Fibroblast of lung (primary cell): ENCODE measurements around the gene PLEKHG4B. TPM values are rescaled to one million over a fixed set of nuclear protein-coding genes. Genes with fewer than 3 reads are reported as not detected.

Source experiments
- DNase-seq, 2 donors: peaks; one replicate each; pipeline versions ENCODE4 v3.0.0 to v3.0.0-alpha.2; 2010; ENCODE audit warnings: low read depth in 2 of 2
- H2AFZ ChIP-seq: 2 replicates; pipeline ENCODE4 v1.5.1; 2012; ENCODE audit warnings: low read length, control low read depth, inconsistent platforms
- H3K27ac ChIP-seq: 2 replicates; pipeline ENCODE4 v1.5.1; 2011; ENCODE audit warnings: low read length, control low read depth; ENCODE audit not compliant: insufficient read depth
- H3K27me3 ChIP-seq: 2 replicates; pipeline ENCODE4 v1.5.1; 2011; ENCODE audit warnings: mild to moderate bottlenecking, low read length; ENCODE audit not compliant: control insufficient read depth, insufficient read depth
- H3K36me3 ChIP-seq: 2 replicates; pipeline ENCODE4 v1.5.1; 2011; ENCODE audit warnings: low read length; ENCODE audit not compliant: control insufficient read depth, insufficient read depth
- H3K4me1 ChIP-seq: 2 replicates; pipeline ENCODE4 v1.5.1; 2011; ENCODE audit warnings: low read length; ENCODE audit not compliant: control insufficient read depth, insufficient read depth; ENCODE audit errors: extremely low read depth
- H3K4me2 ChIP-seq: 2 replicates; pipeline ENCODE4 v1.5.1; 2011; ENCODE audit warnings: low read length, control low read depth; ENCODE audit not compliant: insufficient read depth; ENCODE audit errors: extremely low read depth
- H3K4me3 ChIP-seq, 4 experiments: fragments of 200-600 bp in 1 of 4; sonication (generic) in 1 of 4; replicated peaks in 1 of 4; 2 replicates each; pipeline ENCODE4 v1.5.1; 2011 to 2016; ENCODE audit warnings: low read length in 4 of 4, low read depth in 3 of 4, mild to moderate bottlenecking in 3 of 4, control low read depth in 2 of 4, inconsistent platforms in 1 of 4, mixed read lengths in 1 of 4; ENCODE audit not compliant: insufficient read depth in 1 of 4; ENCODE audit errors: control extremely low read depth in 1 of 4
- H3K79me2 ChIP-seq: 2 replicates; pipeline ENCODE4 v1.5.1; 2012; ENCODE audit warnings: mild to moderate bottlenecking, low read length, inconsistent platforms; ENCODE audit not compliant: control insufficient read depth, insufficient read depth
- H3K9ac ChIP-seq: 2 replicates; pipeline ENCODE4 v1.5.1; 2011; ENCODE audit warnings: mild to moderate bottlenecking, low read length, control low read depth; ENCODE audit not compliant: insufficient read depth
- H3K9me3 ChIP-seq: 2 replicates; pipeline ENCODE4 v1.5.1; 2012; ENCODE audit warnings: low read depth, low read length; ENCODE audit not compliant: control insufficient read depth, insufficient read depth
- H4K20me1 ChIP-seq: 2 replicates; pipeline ENCODE4 v1.5.1; 2011; ENCODE audit warnings: low read length; ENCODE audit not compliant: control insufficient read depth, insufficient read depth; ENCODE audit errors: extremely low read depth
- EZH2 ChIP-seq: IDR thresholded peaks from 2 replicates; pipeline ENCODE4 v1.5.1; 2012; ENCODE audit warnings: low read length, control low read depth, mild to moderate bottlenecking; ENCODE audit errors: missing control alignments
- polyA plus RNA-seq, 2 donors: library from polyadenylated mRNA; depleted of rRNA in 1 of 2; stranded (reverse) in 1 of 2; unstranded in 1 of 2; fragments of >200 nt; gene quantifications; 2 replicates each; pipeline ENCODE4 v1.2.1, GENCODE V29; 2011 to 2012; ENCODE audit warnings: missing spikeins in 1 of 2
- total RNA-seq: library from RNA; depleted of rRNA; stranded (reverse); fragments of >200 nt; gene quantifications from 2 replicates; pipeline ENCODE4 v1.2.1, GENCODE V29; 2014
- TF ChIP-seq, protein P1 (sequence below), 2 donors: IDR thresholded peaks in 1 of 2; conservative IDR thresholded peaks in 1 of 2; 1 replicate in 1 of 2; 2 replicates in 1 of 2; pipeline ENCODE4 v1.5.1; 2011 to 2012; ENCODE audit warnings: low read length in 2 of 2, control low read depth in 1 of 2, inconsistent platforms in 1 of 2, low read depth in 1 of 2, mild to moderate bottlenecking in 1 of 2

Gene PLEKHG4B
- total and polyA plus RNA-seq, 2 donors (not counting 1 experiment from before 2014, with no cell fraction given): under 0.01 to 0.08 TPM

DNA sequence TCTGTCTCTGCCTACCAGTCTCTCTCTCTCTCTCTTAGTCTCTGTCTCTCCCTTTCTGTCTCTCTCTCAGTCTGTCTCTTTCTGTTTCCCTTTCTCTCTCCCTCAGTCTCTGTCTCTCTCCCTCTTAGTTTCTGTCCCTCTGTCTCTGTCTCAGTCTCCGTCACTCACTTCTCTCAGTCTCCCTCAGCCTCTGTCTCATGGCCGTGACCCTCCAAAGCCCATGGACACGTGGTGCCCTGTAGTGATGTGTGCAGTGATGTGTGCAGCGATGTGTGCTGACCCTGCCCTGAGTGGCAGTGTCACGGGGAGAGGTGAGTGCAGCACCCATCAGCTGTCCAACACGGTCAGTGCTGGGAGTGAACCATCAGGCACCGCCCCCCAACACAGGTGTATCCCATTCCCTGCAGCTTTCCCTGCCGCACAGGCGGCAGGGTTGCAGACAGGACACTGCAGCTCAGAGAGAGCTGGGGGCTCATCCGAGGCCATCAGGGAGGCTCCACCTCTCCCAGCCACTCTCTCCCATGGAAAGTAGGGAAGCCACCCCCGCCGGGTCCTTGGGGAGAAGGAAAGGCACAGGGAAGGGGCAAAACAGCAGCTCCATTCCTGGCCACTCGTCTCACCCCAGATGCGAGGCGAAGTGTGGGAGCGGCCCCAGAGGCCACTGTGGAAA lies 98.5 kb downstream of the PLEKHG4B start:
- TF ChIP-seq, protein P1, sequence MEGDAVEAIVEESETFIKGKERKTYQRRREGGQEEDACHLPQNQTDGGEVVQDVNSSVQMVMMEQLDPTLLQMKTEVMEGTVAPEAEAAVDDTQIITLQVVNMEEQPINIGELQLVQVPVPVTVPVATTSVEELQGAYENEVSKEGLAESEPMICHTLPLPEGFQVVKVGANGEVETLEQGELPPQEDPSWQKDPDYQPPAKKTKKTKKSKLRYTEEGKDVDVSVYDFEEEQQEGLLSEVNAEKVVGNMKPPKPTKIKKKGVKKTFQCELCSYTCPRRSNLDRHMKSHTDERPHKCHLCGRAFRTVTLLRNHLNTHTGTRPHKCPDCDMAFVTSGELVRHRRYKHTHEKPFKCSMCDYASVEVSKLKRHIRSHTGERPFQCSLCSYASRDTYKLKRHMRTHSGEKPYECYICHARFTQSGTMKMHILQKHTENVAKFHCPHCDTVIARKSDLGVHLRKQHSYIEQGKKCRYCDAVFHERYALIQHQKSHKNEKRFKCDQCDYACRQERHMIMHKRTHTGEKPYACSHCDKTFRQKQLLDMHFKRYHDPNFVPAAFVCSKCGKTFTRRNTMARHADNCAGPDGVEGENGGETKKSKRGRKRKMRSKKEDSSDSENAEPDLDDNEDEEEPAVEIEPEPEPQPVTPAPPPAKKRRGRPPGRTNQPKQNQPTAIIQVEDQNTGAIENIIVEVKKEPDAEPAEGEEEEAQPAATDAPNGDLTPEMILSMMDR (conservative IDR thresholded peaks at IDR 0.05 in 1 of 2, IDR thresholded peaks at IDR 0.05 in 1 of 2; ENCODE audit: low read depth in 1 of 2, low read length in 2 of 2): no peak
- TF ChIP-seq EZH2: no peak
- Histone ChIP-seq H4K20me1 (no peaks in the 10 kb centered on the region), H2AFZ (no peak overlapping the region), H3K27me3 (peaks cover 4% of the 10 kb centered on the region), H3K9ac (no peak overlapping the region), H3K4me3 (no peak overlapping the region), H3K4me2 (no peak overlapping the region), H3K79me2 (no peaks in the 10 kb centered on the region), H3K4me1 (peaks cover 3% of the 10 kb centered on the region), H3K27ac (no peak overlapping the region), H3K9me3 (no peaks in the 10 kb centered on the region), H3K36me3 (no peaks in the 10 kb centered on the region)
- no peak for DNase-seq

DNA sequence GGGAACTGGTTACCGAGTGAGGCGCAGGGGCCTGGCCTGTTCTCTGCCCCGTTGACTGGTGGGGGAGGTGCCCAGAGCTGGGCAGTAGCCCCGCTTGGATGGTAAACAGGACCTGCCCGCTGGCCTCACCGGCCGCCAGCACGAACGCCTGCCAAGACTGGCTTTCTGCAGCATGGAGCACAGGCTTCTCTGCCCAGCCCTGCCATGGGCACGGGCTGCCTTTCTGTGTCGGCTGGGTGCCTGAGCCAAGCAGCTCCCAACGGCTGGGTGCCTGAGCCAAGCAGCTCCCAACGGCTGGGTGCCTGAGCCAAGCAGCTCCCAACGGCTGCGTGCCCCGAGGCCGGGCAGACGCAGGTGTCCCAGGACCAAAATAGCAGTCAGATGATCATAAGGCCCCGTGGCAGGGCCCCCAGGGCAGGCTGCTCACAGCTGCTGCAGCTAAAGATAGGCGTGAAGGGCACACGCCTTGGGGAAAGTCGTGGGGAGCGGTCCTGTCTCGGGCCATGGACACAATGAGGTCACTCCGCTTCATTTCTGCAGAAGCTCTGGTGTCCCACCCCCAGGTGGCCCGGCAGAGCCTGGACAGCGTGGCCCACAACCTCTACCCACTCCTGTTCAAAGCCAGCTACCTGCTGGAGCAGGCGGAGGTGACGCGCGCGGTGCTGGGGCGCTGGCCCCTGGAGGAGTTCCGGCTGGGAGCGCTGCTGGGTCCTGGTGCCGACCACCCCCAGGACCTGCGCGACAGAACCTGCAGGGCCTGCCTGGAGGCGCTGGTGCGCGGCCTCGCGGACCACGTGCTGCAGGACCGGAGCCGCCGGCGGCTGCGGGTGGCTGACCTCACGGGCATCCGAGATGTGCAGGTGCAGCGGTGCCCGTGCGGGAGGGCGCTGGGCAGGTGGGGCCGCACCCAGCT lies 99.3 kb downstream of the PLEKHG4B start, which contains the start of gene LRRC14B:
TSS of gene LRRC14B (plus strand) at position 460 of the 913 bp plus-strand sequence. CDS start at position 504, 44 bp downstream.
- no peak within 1 kb of the TSS for H2AFZ ChIP-seq
- no peaks in the 10 kb centered on the region for H3K79me2 ChIP-seq
- peaks cover 4% of the 10 kb centered on the region for H3K27me3 ChIP-seq
- H3K4me3 ChIP-seq: no peak within 1 kb of the TSS
- no peaks in the 10 kb centered on the region for H3K36me3 ChIP-seq
- peaks cover 3% of the 10 kb centered on the region for H3K4me1 ChIP-seq
- H3K9me3 ChIP-seq: no peaks in the 10 kb centered on the region
- H4K20me1 ChIP-seq: no peaks in the 10 kb centered on the region
- no peak for TF ChIP-seq EZH2
- TF ChIP-seq, protein P1 (conservative IDR thresholded peaks at IDR 0.05 in 1 of 2, IDR thresholded peaks at IDR 0.05 in 1 of 2; ENCODE audit: low read depth in 1 of 2, low read length in 2 of 2): no peak
- no peak within 1 kb of the TSS for H3K4me2 ChIP-seq
- no peak for DNase-seq
- H3K27ac ChIP-seq: no peak within 1 kb of the TSS
- no peak within 1 kb of the TSS for H3K9ac ChIP-seq

DNA sequence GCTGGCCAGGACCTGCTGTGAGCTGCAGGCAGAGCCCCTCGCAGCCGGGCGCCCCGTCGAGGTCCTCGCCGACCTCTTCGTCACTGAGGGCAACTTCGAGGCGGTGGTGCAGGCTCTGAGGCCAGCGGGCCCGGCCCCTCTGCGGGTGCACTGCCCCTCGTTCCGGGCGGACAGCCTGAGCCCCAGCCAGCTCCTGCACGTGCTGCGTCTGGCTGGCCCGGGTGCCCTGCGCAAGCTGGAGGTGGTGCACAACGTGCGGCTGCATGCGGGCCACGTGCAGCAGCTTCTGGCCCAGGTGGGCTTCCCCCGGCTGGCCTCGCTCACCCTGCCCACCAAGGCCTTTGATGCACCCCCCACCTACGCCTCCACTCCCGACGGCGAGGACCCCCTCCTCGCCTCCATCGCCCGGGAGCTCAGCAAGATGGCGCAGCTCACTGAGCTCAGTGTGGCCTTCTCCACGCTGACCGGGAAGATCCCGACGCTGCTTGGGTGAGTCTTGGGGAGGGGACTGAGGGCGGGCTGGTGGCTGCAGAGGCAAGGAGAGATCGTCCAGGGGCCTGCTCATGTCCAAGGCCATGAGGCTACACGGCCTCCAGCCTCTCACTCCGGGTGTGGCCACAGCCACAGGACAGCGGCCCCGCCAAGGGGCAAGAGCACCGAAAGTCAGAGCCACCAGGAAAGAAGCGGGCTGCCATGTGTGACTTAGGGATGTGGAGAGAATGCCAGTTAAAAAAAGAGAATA lies 100.2 kb downstream of the PLEKHG4B start:
- TF ChIP-seq, protein P1 (conservative IDR thresholded peaks at IDR 0.05 in 1 of 2, IDR thresholded peaks at IDR 0.05 in 1 of 2; ENCODE audit: low read depth in 1 of 2, low read length in 2 of 2): no peak
- TF ChIP-seq EZH2: no peak
- no peaks in the 10 kb centered on the region for H3K79me2 ChIP-seq
- H3K4me1 ChIP-seq: peaks cover 3% of the 10 kb centered on the region
- H3K4me3 ChIP-seq: no peak overlapping the region
- no peaks in the 10 kb centered on the region for H3K36me3 ChIP-seq
- no peak for DNase-seq
- H4K20me1 ChIP-seq: no peaks in the 10 kb centered on the region
- H2AFZ ChIP-seq: no peak overlapping the region
- H3K27me3 ChIP-seq: peaks cover 4% of the 10 kb centered on the region
- H3K9ac ChIP-seq: no peak overlapping the region
- no peaks in the 10 kb centered on the region for H3K9me3 ChIP-seq
- H3K27ac ChIP-seq: no peak overlapping the region
- no peak overlapping the region for H3K4me2 ChIP-seq
